MCF 10A (cell line): ENCODE measurements around the gene LINGO3. TPM values are rescaled to one million over a fixed set of nuclear protein-coding genes. Genes with fewer than 3 reads are reported as not detected.

Experiments
- BruUV-seq: library from RNA; stranded (reverse); fragments of 400-500 nt; replicated peaks from 2 replicates; lab custom pipeline; 2021; lab: Mats Ljungman, UMichigan
- CTCF ChIA-PET: fragments of 300-600 bp; sonication (Branson Sonifier 250); formaldehyde crosslinking; extraction: SDS; loops from one replicate; lab custom pipeline; 2021; ENCODE audit warnings: antibody characterized with exemption, inconsistent platforms; lab: Yijun Ruan, JAX
- POLR2A ChIA-PET: fragments of 300-600, 350-650 bp; sonication (Branson Sonifier 250); formaldehyde crosslinking; extraction: SDS; loops from one replicate; lab custom pipeline; 2020; ENCODE audit warnings: antibody characterized with exemption, inconsistent platforms; lab: Yijun Ruan, JAX
- DNase-seq: peaks from one replicate; pipeline ENCODE4 v3.0.0-alpha.2; 2018; ENCODE audit not compliant: unreplicated experiment
- H3K27ac Mint-ChIP-seq: one replicate; pipeline ENCODE4 v1.8.0; 2022; ENCODE audit warnings: mild to moderate bottlenecking, low read depth, mixed read lengths; ENCODE audit not compliant: unreplicated experiment
- H3K27me3 Mint-ChIP-seq: one replicate; pipeline ENCODE4 v1.8.0; 2022; ENCODE audit warnings: mixed read lengths; ENCODE audit not compliant: insufficient read depth, unreplicated experiment
- H3K36me3 Mint-ChIP-seq: one replicate; pipeline ENCODE4 v1.8.0; 2022; ENCODE audit warnings: mild to moderate bottlenecking, moderate library complexity, mixed read lengths; ENCODE audit not compliant: insufficient read depth, unreplicated experiment
- H3K4me1 Mint-ChIP-seq: one replicate; pipeline ENCODE4 v1.8.0; 2022; ENCODE audit warnings: mixed read lengths; ENCODE audit not compliant: insufficient read depth, unreplicated experiment
- H3K4me3 Mint-ChIP-seq: one replicate; pipeline ENCODE4 v1.8.0; 2022; ENCODE audit warnings: mild to moderate bottlenecking, moderate library complexity, mixed read lengths; ENCODE audit not compliant: unreplicated experiment
- H3K9me3 Mint-ChIP-seq: one replicate; pipeline ENCODE4 v1.8.0; 2022; ENCODE audit warnings: mixed read lengths; ENCODE audit not compliant: unreplicated experiment
- CTCF ChIP-seq: fragments of 200-600 bp; IDR thresholded peaks from one replicate; pipeline ENCODE4 v1.8.0; 2022; ENCODE audit warnings: antibody characterized with exemption, mild to moderate bottlenecking; ENCODE audit not compliant: unreplicated experiment
- intact Hi-C: fragments of 100-400 bp; cut with micrococcal nuclease; formaldehyde crosslinking; loops from 2 replicates; pipeline ENCODE4 v1.14.1; 2022
- total RNA-seq: library from RNA; stranded (reverse); gene quantifications from 2 replicates; pipeline ENCODE4 v1.2.3, GENCODE V29; 2022

Gene LINGO3
- total RNA-seq, 1 experiment from 2014 or later, result not detected

GRCh38 chr19:2266183-2266993 lies 41.6 kb downstream of the LINGO3 start:
- peak; percentile 87 for DNase-seq
- Mint-ChIP-seq H3K27me3 (no peaks in the 10 kb centered on the region), H3K4me1 (peaks cover 7% of the 10 kb centered on the region), H3K9me3 (no peaks in the 10 kb centered on the region), H3K4me3 (peak overlapping the region; percentile 19), H3K36me3 (peaks cover 22% of the 10 kb centered on the region), H3K27ac (no peak overlapping the region)
- ChIA-PET POLR2A (interaction anchor here (1.1 to 1.8 kb wide), 2 partner anchors 27 to 115 kb away, joined by 3 to 16 read pairs; partner anchors contain the start of gene AP3D1), CTCF (interaction anchor here (0.6 to 1.7 kb wide), 3 partner anchors 28 to 126 kb away, joined by 3 to 6 read pairs (median 5); no protein-coding TSS in a partner anchor)
- no peak for TF ChIP-seq CTCF
- BruUV-seq, result no TSS peak
- intact Hi-C loops, result no loop called here

- H3K27me3 Mint-ChIP-seq, result no peaks in the 10 kb centered on the region
- POLR2A ChIA-PET, result interaction anchor here (1.0 to 3.3 kb wide), 2 partner anchors 9 to 24 kb away, joined by 3 to 26 read pairs; no protein-coding TSS in a partner anchor
- no peak for DNase-seq
These were observed 46.3 kb downstream of the LINGO3 start for GRCh38 chr19:2261438-2262172.

GRCh38 chr19:2260341-2260805 lies 47.6 kb downstream of the LINGO3 start:
- intact Hi-C loops, result no loop called here
- Mint-ChIP-seq H3K4me3 (no peak overlapping the region), H3K36me3 (peaks cover 6% of the 10 kb centered on the region), H3K4me1 (peaks cover 6% of the 10 kb centered on the region), H3K9me3 (no peaks in the 10 kb centered on the region), H3K27ac (peak overlapping the region; percentile 29), H3K27me3 (no peaks in the 10 kb centered on the region)
- BruUV-seq, result no TSS peak
- DNase-seq, result peak; percentile 63
- CTCF ChIA-PET, result interaction anchor here (0.6 to 1.0 kb wide), 4 partner anchors 15 to 870 kb away, joined by 3 to 7 read pairs (median 4); no protein-coding TSS in a partner anchor
- TF ChIP-seq CTCF, result no peak
- POLR2A ChIA-PET, result interaction anchor here (0.8 to 3.7 kb wide), 5 partner anchors 10 to 225 kb away, joined by 3 to 32 read pairs (median 6); no protein-coding TSS in a partner anchor

More at GRCh38 chr19:2261438-2262172, 46.3 kb downstream of the LINGO3 start:
- CTCF ChIA-PET, result interaction anchor here (0.7 to 1.5 kb wide), 6 partner anchors 13 to 1557 kb away, joined by 3 to 4 read pairs (median 3); no protein-coding TSS in a partner anchor
- Mint-ChIP-seq H3K36me3 (peaks cover 6% of the 10 kb centered on the region), H3K27ac (no peak overlapping the region), H3K4me3 (no peak overlapping the region), H3K4me1 (peaks cover 11% of the 10 kb centered on the region), H3K9me3 (no peaks in the 10 kb centered on the region)
- TF ChIP-seq CTCF, result peak; percentile 67
- BruUV-seq, result no TSS peak
- intact Hi-C loops, result no loop called here
